NCI-H1417 (cell line): ENCODE data around the gene ACOT11.

Experiments
- DNase-seq, 3 experiments: peaks; one replicate each; lab custom pipeline; 2025; lab: John Stamatoyannopoulos, UW

ACOT11 gene

DNA sequence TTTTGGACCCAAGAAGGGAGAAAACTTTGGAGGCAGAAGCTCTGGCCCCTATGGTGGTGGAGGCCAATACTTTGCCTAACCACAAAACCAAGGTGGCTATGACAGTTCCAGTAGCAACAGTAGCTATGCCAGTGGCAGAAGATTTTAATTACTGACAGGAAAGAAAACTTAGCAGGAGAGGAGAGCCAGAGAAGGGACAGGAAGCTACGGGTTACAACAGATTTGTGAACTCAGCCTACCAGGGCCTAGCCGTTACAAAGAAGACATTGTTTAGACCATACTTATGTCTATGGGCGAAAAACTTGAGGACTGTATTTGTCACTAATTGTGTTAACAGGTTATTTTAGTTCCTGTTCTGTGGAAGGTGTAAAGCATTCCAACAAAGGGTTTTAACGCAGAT is 10.4 kb upstream of the ACOT11 start:
- no peak for DNase-seq

DNA sequence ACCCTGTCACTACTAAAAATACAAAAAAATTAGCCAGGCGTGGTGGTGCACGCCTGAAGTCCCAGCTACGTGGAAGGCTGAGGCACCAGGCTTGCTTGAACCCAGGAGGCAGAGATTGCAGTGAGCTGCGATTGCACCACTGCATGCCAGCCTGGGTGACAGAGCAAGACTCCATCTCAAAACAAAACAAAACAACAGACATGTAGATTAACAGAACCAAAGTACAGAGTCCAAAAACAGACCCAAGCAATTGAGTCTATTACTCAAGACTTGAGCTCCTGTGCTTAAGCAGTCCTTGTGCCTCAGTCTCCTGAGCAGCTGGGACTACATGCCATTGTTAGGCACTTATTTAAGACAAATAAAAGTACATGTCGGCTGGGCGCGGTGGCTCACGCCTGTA is 9.5 kb upstream of the ACOT11 start:
- no peak for DNase-seq

DNA sequence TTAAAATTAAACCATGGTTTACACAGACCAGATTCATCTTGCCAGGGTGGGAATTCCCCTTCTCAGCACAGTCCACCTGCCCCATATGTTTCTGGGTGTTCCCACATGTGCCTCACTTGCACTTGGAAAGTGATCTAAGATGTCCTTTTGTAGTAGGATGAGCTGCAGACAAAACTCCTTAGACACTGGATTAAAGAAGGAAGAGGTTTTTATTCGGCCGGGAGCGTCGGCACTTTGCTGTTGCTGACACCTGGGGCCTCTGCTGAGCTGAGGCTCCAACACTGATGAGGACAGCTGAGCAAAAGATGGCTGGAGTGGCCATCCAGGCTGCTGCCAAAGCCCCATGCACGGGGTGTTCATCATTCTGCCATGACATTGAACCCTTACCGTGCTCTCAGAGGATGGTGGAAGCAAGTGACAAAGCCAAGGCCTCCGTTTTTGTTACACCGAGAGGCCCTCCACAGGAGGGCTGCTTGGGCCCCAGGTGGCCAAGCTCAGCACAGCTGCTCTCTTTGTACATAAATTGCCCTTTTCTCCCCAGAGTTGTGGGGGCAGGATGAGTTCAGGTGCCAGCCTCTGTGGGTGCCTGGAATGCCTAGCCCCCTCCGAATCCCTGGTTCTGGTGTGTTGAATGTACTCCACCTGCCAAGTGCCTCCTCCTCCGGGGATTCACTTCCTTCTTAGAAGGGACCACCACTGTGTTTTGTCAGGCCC is 7.3 kb upstream of the ACOT11 start:
- DNase-seq = no peak

DNA sequence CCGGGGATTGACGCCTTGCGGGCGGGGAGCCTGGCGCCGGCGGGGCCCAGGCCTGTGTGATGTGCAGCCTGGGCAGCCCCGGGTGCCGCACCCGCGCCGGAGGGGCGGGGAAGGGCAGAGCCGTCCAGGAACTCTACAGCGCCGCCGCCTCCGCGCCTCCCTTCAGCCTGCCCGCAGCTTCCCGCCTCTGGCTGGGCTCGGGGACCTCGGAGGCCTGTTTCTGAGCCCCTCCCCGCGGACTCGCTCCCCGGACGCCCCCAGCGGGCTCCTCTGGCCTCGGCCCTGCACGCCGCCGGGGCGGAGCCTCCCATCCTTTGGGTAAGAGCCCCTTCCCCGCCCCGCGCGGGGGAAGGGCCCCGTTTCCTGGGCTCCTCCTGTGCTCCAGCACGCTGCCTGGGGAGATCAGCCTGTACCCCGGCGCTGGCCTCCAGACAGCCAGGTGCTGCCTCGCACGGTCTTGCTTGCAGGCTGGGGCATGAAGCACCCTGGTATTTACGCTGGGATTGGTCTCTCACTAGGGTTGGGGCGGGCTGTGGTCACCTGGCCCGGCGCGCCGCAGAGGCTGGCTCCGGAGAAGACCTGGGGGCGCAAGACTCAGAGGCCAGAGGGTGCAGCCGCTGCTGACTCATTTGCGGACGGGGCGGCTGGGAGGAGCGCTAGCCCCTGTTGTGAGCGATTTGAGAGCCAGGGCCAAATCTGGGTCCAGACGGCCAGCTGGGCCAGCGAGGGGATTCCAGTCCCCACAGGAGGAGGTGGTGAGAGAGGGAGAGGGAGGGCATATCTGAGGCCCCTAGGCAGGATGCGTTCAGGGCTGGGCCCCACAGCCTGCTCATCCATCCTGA is 5.7 kb upstream of the ACOT11 start:
- peak; percentile 71 to 94 (median 94) for DNase-seq

DNA sequence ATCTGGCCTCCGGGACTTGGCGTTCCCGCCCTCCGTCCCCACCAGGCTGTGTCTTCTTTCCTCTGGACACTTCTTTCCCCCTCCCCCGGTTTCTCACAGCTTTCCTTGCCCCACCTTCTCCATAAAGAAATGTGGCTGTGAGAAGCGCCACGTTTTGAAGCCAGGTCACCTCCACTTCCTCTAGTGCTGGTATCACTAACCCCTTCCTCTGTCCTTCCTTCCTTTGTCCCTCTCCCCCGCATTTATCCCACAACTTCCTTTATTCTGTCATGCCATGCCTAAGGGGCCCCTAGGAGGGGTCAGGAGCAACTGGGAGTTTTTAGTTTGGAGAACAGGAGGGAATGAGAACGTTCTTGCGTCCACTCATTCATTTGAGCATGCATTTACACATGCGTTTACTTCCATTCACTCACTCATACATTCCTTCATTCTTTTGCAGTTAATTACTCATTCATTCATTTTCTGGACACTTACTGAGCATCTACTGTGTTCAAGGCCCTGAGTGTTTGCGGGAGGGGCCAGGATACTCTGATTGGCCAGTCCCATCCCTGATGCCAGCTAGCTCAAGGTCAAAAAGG is 5.0 kb upstream of the ACOT11 start:
- peak in 1 of 3 experiments; percentile 31 for DNase-seq

DNA sequence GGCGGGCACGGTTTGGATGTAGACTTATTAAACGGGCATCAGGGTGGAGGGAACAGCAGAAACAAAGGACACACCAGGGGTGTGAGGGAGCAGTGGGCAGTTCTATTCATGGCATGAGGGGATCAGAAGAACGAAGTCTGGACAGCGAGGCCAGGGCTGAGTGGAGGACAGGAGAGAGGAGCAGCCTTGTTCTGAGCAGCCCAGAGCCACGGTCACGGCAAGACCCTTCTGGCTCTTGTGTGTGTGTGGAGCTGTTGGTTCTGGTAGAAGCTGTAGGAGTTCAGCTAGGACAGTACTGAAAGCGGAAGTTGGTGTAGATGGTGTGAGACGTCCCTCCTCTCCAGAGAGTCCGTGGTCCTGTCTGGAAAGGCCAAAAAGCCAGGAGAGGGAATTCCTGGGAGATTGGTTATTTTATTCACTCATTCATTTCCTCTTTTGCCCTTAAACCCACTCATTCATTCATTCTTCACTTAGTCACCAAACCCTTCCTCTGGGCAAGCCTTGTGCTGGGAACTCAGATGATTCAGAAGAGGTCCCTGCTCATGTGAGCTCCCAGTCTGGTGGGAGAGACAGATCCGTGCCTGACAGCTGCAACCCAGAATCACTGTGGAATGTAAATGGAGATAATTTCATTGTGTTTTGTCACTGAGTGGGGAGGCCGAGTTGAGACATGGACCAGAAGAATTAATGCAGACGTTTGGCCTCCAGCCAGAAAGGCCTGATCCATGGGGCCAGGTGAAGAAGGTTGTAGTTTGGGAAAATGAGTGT is 4.1 kb upstream of the ACOT11 start:
- DNase-seq = peak in 2 of 3 experiments; percentile 7 to 33

DNA sequence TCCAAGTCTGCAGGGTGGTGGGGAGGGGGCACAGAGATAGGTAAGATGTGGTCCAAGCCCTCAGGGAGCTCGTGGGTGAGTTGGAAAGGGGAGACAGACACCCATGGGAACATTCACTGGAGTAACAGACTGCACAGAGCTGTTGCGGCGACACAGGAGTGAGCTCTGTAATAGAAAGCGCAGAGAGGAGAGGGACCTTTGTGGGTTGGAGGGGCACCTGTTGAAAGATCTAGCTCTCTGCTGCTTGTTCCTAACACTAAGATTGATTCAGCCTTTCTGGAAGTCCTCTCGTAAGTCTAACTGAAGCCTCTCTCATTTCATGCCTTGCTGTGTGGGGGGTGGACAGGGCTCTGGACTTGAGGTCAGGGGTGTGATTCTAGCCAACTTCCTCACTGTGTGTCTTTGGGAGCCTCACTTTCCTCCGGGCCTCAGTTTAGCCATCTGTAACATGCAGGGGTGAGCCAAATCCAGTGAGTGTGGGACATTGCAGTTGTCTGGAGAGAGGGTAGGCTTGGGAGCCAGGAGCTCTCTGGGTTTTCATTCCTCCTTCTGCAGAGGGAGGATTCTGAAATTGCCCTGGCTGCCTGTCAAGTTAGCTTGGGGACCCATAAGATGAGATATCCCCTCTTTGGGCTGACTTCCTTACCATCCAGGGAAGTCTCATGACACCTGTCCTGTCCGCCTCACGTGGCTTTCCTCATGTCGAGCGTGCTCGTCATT is 2.0 kb upstream of the ACOT11 start:
- DNase-seq = no peak

DNA sequence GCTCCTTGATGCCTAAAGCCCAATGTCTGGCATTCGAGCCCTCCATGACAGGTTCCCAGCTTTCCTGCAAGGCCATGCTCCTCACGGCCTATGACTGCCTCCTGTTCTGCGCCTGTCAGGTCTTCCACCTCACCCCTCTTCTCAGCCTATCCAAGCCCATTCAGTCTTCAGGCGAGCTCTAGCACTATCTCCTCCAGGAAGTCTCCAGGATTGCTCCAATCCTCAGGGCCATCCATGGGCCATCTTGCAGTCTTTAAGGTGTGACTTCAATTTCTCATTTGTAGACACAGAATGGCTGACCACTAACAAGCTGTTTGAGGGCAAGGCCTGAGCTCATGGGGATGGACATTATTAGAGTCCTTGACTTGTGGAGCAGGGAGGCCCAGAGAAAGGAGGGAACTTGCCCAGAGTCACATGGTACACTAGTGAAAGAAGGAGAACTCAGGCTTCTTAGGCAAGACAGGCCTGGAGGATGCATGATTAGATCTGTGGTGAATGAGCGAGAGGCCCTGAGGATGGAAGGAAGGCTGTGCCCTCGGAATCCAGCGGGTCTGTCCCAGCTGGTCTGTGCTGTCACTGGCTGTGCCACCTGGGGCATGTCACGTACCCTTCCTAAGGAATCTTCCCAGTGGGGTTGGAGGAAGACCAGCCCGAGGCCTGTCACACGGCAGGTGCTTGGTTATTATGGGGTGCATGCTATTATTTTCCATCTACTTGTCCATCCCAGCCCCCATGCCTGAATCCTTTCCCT is 1.2 kb upstream of the ACOT11 start:
- DNase-seq = no peak

DNA sequence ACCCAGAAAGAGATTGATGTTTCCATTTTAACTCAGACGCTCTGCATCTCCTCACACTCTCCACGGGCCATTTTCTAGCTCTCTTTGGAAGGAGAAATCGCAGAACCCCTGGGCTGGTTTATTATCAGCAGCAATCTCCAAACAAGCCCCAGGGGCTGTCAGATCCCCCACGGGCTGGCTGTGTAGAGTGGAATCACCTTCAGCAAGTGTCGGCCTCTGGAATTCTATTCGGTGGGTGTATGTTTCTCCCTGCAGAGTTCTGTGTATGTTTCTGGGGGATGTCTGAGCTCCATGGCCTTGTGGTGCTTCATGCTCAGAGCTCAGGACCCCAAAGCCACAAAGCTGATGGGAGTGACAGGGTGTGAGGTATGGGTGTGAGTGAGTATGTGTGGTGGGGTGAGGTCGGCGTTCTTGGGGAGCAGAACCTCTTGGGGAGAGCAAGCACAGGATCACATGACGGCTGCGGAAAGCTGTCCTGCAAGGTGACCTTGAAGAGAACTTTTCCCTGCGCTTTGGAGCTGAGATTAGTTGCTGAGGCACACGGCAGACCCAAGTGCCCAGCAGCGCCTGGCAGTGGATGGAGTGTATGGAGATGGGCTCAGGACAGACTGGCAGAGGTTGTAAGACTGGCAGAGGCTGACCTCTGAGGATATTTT is 489 bp downstream of the ACOT11 start:
- DNase-seq = no peak

DNA sequence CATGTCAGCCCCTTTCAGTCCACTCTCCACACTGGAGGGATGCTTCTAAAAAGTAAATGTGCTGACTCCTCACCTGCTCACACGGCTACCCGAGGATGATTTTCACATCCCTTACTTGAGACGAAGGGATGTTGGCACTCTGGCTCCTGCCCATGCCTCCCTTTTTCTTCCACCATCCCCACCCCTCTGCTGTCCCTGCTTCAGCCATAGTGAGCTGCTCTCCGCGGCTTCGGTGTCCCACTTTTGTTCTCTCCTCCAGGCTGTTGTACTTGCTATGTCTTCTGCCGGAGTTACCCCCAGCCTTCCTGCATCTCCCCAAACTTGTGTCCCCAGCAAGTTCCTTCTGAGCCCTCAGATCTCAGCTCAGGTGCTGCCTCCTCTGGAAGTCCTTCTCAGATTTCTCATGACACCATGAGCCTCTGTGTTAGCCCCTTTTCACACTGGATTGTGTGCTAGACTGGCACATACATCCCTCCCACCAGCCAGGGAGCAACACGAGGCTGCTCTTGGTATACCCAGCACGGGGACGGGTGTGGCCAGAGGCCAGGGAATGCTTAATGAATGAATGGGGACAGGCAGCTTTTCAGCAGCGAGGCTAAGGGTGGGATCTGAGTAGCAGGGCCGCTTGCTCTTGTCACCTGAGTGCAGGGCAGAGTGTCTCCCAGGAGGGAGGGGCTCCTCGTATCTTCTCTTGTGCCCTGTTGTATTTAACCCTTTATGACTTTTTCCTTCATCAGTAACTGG is 1.3 kb downstream of the ACOT11 start:
- DNase-seq = no peak

DNA sequence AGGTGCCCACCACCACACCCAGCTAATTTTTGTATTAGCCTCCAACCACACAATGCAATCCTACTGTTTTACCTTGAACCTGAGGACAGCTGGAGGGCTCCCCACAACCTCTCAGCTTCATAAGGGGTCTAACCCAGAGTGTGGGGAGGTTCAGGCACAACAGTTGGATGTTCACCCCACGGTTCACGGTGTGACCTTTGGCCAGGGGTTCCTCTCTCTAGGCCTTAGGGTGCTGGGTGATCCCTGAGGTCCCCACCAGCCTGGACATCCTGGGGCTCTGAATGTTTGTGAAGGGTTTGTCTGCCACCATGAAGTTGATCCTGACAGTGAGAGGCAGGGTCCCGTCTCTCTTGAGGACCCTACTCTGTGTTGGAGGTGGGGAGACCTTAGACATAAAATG is 3.9 kb downstream of the ACOT11 start:
- DNase-seq = no peak

DNA sequence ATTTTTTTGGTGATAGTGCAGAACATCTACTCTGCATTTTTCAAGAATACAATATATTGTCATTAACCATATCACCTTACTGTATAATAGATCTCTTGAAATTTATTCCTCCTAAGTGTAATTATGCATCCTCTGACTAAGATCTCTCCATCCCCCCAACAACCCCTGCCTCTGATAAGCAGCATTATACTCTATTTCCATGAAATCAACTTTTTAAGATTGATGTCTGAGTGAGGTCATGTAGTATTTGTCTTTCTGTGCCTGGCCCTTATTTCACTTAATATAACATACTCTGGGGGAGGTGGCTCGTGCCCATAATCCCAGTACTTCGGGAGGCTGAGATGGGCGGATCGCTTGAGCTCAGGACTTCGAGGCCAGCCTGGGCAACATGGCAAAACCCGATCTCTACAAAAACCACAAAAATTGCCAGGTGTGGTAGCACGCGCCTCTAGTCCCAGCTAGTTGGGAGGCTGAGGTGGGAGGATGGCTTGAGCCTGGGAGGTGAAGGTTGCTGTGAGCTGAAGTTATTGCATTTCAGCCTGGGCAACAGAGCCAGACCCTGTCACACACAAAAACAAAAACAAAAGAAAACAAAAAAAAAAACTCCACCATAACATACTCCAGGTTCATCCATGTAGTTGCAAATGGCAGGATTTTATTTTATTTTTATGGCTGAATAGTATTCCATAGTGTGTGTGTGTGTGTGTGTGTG is 5.7 kb downstream of the ACOT11 start:
- DNase-seq = no peak

DNA sequence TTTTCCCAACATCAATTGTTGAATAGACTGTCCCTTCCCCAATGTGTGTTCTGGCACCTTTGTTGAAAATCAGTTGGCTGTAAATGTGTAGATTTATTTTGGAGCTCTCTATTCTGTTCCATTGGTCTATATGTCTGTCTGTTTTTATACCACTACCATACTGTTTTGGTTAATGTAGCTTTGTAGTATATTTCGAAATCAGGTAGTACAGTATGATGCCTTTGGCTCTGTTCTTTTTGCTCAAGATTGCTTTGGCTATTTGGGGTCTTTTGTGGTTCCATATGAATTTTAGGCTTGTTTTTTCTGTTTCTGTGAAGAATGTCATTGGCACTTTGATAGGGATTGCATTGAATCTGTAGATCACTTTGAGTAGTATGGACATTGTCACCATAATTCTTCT is 8.1 kb downstream of the ACOT11 start:
- DNase-seq = no peak

DNA sequence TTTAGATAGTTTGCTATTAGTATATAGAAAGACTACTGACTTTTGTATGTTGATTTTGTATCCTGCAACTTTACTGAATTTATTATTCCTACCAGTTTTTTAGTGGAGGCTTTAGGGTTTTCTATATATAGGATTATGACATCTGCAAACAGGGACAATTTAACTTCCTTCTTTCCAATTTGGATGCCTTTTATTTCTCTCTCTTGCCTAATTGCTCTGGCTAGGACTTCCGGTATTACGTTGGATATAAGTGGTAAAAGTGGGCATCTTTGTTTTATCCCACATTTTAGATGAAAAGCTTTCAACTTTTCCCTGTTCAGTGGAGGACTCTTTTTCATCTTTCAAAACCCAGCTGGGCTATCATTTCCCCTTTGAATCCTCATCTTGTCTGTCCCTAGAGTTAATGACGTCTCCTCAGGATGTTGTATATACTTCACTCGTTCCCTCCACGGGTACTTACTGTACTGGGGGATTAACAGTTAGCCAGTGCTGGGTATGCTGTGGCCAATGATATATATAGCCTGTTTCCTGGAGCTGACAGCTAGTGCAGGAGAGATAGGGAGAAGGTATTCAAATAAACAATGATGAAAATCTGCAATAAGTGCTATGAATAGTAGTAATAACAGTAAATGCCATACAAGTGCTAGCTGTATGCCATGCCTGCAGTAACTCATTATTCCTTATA is 9.8 kb downstream of the ACOT11 start:
- DNase-seq = no peak

DNA sequence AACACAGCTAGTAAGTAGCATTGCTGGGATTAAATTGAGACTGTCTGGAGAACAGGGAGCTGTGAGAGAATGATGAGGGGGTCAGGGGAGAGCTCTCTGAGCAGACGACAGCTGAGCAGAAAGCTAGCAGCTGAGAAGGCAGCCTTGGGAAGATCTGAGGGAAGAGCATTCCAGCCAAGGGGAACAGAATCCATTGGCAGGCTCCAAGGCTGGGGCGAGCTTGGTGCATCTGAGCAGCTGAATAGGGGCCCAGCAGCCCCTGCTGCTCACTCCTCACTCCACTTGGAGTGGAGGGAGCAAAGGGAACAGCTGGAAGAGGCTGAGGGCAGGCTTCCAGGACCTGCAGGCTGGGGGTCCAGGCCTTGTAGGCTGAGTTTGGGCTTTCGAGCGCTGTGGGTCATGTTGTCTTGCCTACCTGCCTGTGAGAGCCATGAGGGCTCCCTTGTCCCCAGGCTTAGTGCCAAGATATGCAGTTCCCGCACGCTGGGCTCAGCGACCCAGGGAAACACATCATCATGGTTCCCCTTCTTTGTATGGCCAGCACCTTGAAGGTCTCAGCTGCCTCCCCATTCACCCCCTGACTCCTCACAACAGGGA is 10.5 kb downstream of the ACOT11 start:
- DNase-seq = no peak

DNA sequence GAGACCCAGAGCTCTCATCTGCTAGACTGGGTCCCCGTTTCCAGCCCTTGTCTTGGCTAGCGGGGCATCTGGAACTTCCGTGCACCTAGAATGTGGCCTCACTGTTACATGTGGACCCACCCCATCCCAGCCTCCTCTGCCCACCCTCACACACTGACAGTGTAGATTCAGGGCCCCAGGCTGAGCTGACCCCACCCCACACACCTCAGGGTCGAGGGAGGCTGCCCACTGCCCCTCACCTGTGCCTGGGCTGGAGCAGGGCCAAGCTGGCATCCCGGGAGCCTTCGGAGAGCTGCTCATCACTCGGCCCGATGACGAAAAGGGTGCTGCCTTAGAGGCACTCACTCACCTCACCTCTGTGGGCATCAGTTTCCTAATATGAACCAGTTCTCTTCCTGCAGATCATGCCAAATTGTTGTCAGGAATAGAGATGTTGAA is 11.1 kb downstream of the ACOT11 start:
- DNase-seq = no peak

DNA sequence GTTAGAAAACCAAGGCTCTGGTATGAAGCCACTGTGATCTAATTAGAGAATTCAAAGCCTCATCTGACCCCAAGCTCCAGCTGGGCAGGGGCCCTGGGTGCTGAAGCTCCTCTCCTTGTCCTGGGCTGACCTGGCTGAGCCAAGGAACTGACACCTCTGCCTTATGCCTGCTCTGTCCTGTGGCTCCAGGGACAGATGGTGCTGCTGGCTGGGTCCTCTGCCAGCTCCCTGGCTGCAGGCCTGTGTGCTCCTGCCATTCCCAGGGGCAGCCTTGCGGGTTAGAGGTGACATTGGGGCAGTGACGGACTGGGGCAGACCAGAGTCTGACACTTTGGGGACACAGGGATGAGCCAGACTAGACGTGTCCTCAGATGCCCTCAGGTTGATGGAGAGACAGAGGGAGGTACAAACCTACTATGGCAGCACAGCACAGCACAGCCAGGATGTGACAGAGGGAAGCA is 11.8 kb downstream of the ACOT11 start:
- DNase-seq = no peak
